SH-SY5Y (cell line): ENCODE measurements around the gene SP6.

Source experiments
- GATA2 ChIP-seq: IDR thresholded peaks from 2 replicates; pipeline ENCODE4 v1.6.1; 2011; ENCODE audit warnings: mild to moderate bottlenecking, low read depth, low read length
- GATA3 ChIP-seq: IDR thresholded peaks from 2 replicates; pipeline ENCODE4 v1.6.1; 2011; ENCODE audit warnings: low read depth, mild to moderate bottlenecking, low read length, moderate library complexity

GRCh38 chr17:47884427-47884740 is 33.4 kb upstream of the SP6 start:
- no peak for TF ChIP-seq GATA2
- TF ChIP-seq GATA3 = no peak
